GM12801 (cell line): ENCODE measurements around the gene ANKHD1.

Source experiments
- CTCF ChIP-seq: IDR thresholded peaks from one replicate; pipeline ENCODE4 v1.5.1; 2011; ENCODE audit warnings: control low read depth; ENCODE audit not compliant: insufficient read length; ENCODE audit errors: extremely low read depth

ANKHD1 gene

DNA sequence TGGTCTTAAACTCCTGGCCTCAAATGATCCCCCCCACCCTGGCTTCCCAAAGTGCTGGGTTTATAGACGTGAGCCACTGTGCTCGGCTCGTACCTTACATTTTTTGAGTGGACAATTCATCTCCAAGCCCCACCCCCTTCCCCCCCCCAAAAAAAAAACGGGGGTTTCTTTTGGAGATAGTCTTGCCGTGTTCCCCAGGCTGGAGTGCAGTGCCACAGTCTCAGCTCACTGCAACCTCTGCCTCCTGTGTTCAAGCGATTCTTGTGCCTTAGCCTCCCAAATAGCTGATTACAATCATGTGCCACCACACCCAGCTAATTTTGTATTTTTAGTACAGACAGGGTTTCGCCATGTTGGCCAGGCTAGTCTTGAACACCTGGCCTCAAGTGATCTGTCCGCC, 31.3 kb downstream of the ANKHD1 start:
- no peak for TF ChIP-seq CTCF

DNA sequence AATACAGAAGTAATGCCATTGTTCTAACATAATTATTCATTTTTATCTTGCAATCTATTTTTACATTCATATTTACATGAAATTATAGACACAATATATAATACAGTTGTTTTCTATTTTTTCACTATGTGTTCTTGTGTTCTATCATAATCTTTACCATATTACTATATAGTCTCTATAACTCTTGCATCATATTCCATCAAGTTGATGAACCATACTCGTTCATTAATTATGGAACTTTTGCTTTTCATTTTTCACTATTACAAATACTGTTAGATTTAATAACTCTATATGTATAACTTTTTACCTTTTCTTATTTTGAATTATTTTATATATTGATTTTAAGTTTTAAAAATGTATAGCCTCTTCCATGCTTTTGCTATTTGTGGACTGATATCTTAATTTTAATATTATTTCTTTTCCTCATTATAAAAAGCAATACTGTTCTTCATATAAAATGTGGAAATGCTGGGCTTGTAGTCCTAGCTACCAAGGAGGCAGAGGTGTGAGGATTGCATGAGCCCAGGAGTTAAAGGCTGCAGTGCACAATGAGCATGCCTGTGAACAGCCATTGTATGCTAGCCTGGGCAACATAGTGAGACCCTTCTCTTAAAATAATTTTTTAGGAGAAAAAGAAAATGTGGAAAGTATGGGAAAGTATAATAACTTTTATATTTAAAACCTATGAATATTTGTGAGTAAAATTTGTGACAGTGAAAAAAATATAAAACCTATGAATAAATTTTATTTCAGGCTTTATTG, 65.5 kb downstream of the ANKHD1 start:
- no peak for TF ChIP-seq CTCF

DNA sequence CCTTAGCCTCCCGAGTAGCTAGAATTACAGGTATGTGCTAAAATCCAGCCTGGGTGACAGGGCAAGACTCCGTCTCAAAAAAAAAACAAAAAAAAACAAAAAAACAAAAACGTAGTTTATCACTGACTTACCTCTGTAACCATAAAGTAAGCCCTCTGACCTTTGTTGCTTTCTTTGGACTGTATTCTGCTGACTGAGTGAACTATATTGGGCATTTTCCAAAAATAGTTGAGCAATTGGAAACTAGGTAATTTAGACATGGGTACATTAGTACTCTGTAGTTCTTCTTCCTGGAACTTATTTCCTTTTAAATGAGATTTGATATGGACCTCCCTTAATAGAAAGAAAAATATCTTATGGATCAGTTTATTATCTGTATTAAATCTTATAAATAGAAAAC, 66.6 kb downstream of the ANKHD1 start:
- no peak for TF ChIP-seq CTCF

GRCh38 chr5:140469259-140469658, 67.6 kb downstream of the ANKHD1 start:
- no peak for TF ChIP-seq CTCF

- no peak for TF ChIP-seq CTCF
Observed at GRCh38 chr5:140480310-140481014, 78.8 kb downstream of the ANKHD1 start.

- no peak for TF ChIP-seq CTCF
Observed at GRCh38 chr5:140481758-140482157, 80.1 kb downstream of the ANKHD1 start.

DNA sequence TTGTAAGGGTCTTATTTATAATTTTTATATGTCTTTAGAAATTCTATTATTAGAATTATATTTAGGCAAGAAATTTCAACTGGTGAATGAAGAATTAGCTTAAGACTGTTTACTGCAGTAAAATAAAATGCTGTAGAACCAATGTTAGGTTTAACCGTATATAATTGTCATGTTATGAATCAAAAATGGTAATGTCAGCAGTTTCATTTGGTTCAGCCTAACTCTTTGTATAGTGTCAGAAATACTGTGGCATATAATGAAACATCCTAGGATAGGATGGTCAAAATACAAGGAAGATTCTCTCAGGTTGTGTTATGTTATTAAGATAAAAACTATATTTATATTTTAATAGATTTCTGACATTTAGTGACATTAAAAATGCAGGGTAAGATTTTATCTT, 81.4 kb downstream of the ANKHD1 start:
- no peak for TF ChIP-seq CTCF
